Measurements from ENCODE around the gene LRRC18.

The LRRC18 gene

DNA sequence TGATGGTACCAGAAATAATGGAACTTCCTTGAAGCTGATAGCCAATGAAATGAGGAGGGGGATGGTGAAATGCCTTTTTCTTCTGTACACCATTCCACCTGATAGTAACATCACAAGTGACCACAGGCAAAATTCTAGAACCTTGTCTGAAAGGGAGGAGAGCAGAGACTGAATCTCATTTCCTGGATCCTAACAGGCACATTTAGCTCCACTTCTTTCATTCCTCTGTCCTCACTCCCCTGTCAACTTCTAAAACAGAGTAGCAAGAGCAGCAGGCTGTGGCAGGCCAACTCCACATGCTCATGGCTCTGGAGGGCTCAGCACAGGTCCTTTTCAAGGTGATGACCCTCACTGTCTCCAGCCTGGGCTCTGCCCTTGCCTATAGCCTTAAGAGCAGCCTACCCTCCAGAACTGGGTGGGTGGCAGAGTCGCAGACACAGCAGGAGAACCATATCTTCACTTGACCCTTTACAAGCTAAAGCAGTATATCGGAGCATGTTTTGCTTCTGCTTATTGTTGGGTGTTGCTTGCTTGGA lies at the start of gene LRRC18:
Gene LRRC18 (minus strand): TSS at position 51 of the 536 bp plus-strand sequence. CDS start 25,685 bp downstream, outside the sequence.
- Histone ChIP-seq H3K27me3 (ENCODE audit: insufficient read depth, poor library complexity, severe bottlenecking) (no peaks in the 10 kb centered on the region), H3K36me3 (ENCODE audit: low read depth) (no peaks in the 10 kb centered on the region), H3K27ac (ENCODE audit: poor library complexity, severe bottlenecking) (no peak within 1 kb of the TSS), H3K4me3 (ENCODE audit: severe bottlenecking) (no peak within 1 kb of the TSS), H3K9me3 (ENCODE audit: severe bottlenecking) (no peaks in the 10 kb centered on the region), H3K4me1 (ENCODE audit: insufficient read depth, poor library complexity, severe bottlenecking) (no peaks in the 10 kb centered on the region)
- ATAC-seq (ENCODE audit: low read depth) (no peak), DNase-seq (ENCODE audit: low spot score) (no peak)
- TF ChIP-seq, protein P1, sequence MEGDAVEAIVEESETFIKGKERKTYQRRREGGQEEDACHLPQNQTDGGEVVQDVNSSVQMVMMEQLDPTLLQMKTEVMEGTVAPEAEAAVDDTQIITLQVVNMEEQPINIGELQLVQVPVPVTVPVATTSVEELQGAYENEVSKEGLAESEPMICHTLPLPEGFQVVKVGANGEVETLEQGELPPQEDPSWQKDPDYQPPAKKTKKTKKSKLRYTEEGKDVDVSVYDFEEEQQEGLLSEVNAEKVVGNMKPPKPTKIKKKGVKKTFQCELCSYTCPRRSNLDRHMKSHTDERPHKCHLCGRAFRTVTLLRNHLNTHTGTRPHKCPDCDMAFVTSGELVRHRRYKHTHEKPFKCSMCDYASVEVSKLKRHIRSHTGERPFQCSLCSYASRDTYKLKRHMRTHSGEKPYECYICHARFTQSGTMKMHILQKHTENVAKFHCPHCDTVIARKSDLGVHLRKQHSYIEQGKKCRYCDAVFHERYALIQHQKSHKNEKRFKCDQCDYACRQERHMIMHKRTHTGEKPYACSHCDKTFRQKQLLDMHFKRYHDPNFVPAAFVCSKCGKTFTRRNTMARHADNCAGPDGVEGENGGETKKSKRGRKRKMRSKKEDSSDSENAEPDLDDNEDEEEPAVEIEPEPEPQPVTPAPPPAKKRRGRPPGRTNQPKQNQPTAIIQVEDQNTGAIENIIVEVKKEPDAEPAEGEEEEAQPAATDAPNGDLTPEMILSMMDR (IDR thresholded peaks at IDR 0.05; ENCODE audit: poor library complexity, severe bottlenecking): no peak

DNA sequence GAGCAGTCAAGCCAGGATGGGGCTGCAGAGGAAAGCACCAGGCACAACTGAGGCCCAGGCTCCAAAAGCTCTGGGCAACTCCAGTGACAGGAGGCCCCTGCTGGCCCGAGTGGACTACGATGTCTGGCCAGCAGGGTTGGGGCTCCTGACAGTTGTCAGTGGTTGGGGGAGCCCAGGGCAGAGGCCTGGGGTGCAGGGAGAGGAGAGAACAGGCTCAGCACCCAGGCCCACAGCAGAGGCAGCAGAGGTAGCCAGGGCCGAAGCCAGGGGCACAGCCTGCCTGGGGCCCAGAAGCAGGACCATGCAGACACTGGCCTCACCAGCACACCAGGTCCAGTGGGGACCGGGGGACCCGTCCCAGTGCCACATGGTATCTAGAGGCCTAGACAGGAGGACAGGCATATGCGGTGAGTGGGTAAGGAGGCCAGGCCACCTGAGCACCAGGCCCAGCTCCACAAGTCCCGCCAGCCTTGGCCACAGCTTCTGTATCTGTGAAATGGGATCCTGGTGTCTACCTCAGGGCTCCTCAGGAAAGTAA lies 46.0 kb upstream of the LRRC18 start:
- Histone ChIP-seq H3K9me3 (ENCODE audit: severe bottlenecking) (no peaks in the 10 kb centered on the region), H3K4me1 (ENCODE audit: insufficient read depth, poor library complexity, severe bottlenecking) (no peaks in the 10 kb centered on the region), H3K27me3 (ENCODE audit: insufficient read depth, poor library complexity, severe bottlenecking) (no peaks in the 10 kb centered on the region), H3K4me3 (ENCODE audit: severe bottlenecking) (no peak overlapping the region), H3K36me3 (ENCODE audit: low read depth) (no peaks in the 10 kb centered on the region), H3K27ac (ENCODE audit: poor library complexity, severe bottlenecking) (no peak overlapping the region)
- peak; percentile 10; the same call in 1 of the 3 replicates for ATAC-seq (ENCODE audit: low read depth)
- TF ChIP-seq, protein P1 (IDR thresholded peaks at IDR 0.05; ENCODE audit: poor library complexity, severe bottlenecking): no peak
- no peak for DNase-seq (ENCODE audit: low spot score)

DNA sequence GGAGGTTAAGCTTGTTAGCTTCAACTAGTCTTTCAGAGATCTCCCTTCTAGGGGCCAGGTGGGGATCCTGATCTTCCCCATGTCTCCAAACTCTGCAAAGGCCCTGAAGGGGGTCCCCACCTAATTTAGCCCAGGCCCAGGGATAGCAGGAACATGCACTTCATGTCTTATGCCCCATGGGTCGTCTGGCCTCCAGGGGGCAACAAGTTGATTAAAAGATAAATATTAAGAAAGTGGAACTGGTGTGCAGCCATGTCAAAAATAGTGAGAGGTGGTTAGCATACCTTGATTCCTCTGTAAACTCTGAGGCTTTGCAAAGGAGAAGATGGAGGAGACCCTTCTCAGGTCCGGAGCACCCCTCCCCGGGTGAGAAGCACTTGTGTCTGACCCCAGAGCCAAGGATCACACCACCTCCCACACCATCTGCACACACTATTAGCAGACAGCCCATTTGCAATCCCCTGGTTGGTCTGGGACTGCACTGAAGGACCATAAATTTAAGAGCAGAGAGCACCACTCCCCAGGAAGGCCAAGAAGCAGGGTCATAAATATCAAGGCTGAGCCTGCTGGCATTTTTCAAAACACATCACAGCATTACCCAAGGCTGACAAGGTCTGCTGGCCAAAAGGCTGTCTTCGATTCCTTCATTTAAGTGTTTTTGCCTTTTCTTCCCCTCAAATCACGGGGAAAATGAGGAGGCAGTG lies 44.2 kb upstream of the LRRC18 start:
- no peaks in the 10 kb centered on the region for H3K9me3 ChIP-seq (ENCODE audit: severe bottlenecking)
- no peak overlapping the region for H3K27ac ChIP-seq (ENCODE audit: poor library complexity, severe bottlenecking)
- ATAC-seq (ENCODE audit: low read depth) (no peak), DNase-seq (ENCODE audit: low spot score) (no peak)
- no peak overlapping the region for H3K4me3 ChIP-seq (ENCODE audit: severe bottlenecking)
- TF ChIP-seq, protein P1 (IDR thresholded peaks at IDR 0.05; ENCODE audit: poor library complexity, severe bottlenecking): no peak
- H3K4me1 ChIP-seq (ENCODE audit: insufficient read depth, poor library complexity, severe bottlenecking): no peaks in the 10 kb centered on the region
- H3K36me3 ChIP-seq (ENCODE audit: low read depth): no peaks in the 10 kb centered on the region
- no peaks in the 10 kb centered on the region for H3K27me3 ChIP-seq (ENCODE audit: insufficient read depth, poor library complexity, severe bottlenecking)

DNA sequence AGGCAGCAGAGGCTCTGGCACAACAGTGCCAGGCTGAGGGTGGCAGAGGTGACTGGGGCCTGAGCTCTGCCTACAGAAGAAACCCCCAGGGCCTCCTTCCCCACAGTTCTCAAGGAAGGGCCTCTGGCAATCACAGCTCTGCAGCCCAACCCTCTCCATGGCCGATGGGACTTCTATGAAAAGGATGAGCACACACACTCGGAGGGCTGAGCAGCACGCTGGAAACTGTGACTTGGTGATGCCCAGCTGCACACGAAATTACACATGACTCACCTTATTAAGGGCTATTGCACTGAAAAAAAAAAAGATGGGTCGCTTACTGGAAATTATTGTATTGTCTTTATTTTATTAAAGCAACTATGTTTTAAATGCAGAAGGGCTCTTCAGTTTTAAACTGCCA lies 42.9 kb upstream of the LRRC18 start:
- Histone ChIP-seq H3K36me3 (ENCODE audit: low read depth) (no peaks in the 10 kb centered on the region), H3K9me3 (ENCODE audit: severe bottlenecking) (no peaks in the 10 kb centered on the region), H3K27ac (ENCODE audit: poor library complexity, severe bottlenecking) (no peak overlapping the region), H3K4me1 (ENCODE audit: insufficient read depth, poor library complexity, severe bottlenecking) (no peaks in the 10 kb centered on the region), H3K27me3 (ENCODE audit: insufficient read depth, poor library complexity, severe bottlenecking) (no peaks in the 10 kb centered on the region), H3K4me3 (ENCODE audit: severe bottlenecking) (no peak overlapping the region)
- ATAC-seq (ENCODE audit: low read depth) (no peak), DNase-seq (ENCODE audit: low spot score) (no peak)
- TF ChIP-seq, protein P1 (IDR thresholded peaks at IDR 0.05; ENCODE audit: poor library complexity, severe bottlenecking): no peak

Data from RWPE2 (cell line).